GM11168 (cell line): ENCODE measurements around the gene GPRASP2.
"Not testable (repeated sequence)": the region's sequence is repeated elsewhere in the genome, so short reads cannot be mapped to it uniquely, and the experiment has no call there.

Experiments used
- in situ Hi-C: fragments of 300-500 bp; cut with MboI; formaldehyde crosslinking; loops from one replicate; pipeline ENCODE4 v1.12.0; 2022; ENCODE audit warnings: low sequenced_read_pairs; ENCODE audit not compliant: unreplicated experiment

GPRASP2 gene

GRCh38 chrX:102712216-102712966 lies at the start of gene GPRASP2:
Gene GPRASP2, plus strand, starts transcription at chrX:102712448. Its CDS starts 2,422 bp downstream, at chrX:102714870.
- in situ Hi-C loops: no loop called here

GRCh38 chrX:102663820-102664219 lies 48.4 kb upstream of the GPRASP2 start:
- in situ Hi-C loops: not testable (repeated sequence)

GRCh38 chrX:102667034-102667433 lies 45.2 kb upstream of the GPRASP2 start:
- in situ Hi-C loops: not testable (repeated sequence)

GRCh38 chrX:102669526-102669925 lies 42.7 kb upstream of the GPRASP2 start:
- in situ Hi-C loops: no loop called here

GRCh38 chrX:102672856-102673255 lies 39.4 kb upstream of the GPRASP2 start:
- in situ Hi-C loops: no loop called here

- in situ Hi-C loops: not testable (repeated sequence)
These were observed 34.8 kb upstream of the GPRASP2 start for GRCh38 chrX:102677479-102677878.

- in situ Hi-C loops: no loop called here
These were observed 27.3 kb upstream of the GPRASP2 start for GRCh38 chrX:102684772-102685520.

- in situ Hi-C loops: no loop called here
These were observed 17.5 kb upstream of the GPRASP2 start for GRCh38 chrX:102694749-102695148.

- in situ Hi-C loops: no loop called here
These were observed 15.9 kb upstream of the GPRASP2 start for GRCh38 chrX:102696306-102696705.

- in situ Hi-C loops: no loop called here
These were observed 14.8 kb upstream of the GPRASP2 start for GRCh38 chrX:102697494-102697893.

GRCh38 chrX:102708900-102709299 lies 3.3 kb upstream of the GPRASP2 start:
- in situ Hi-C loops: no loop called here

- in situ Hi-C loops: no loop called here
These were observed 404 bp upstream of the GPRASP2 start for GRCh38 chrX:102711872-102712215.

- in situ Hi-C loops: no loop called here
These were observed 855 bp downstream of the GPRASP2 start for GRCh38 chrX:102712981-102713625.

GRCh38 chrX:102714994-102715393 lies 2.7 kb downstream of the GPRASP2 start:
- in situ Hi-C loops: no loop called here

- in situ Hi-C loops: no loop called here
These were observed 3.7 kb downstream of the GPRASP2 start for GRCh38 chrX:102715967-102716366.

- in situ Hi-C loops: no loop called here
These were observed 8.3 kb downstream of the GPRASP2 start, which contains the start of gene GPRASP3 for GRCh38 chrX:102720237-102721168. Gene GPRASP3, plus strand, starts transcription at chrX:102720743. Its CDS starts 28,253 bp downstream, at chrX:102748996.

- in situ Hi-C loops: not testable (repeated sequence)
These were observed 8.9 kb downstream of the GPRASP2 start for GRCh38 chrX:102721169-102721506.

GRCh38 chrX:102723456-102723855 lies 11.2 kb downstream of the GPRASP2 start:
- in situ Hi-C loops: no loop called here

- in situ Hi-C loops: no loop called here
These were observed 15.5 kb downstream of the GPRASP2 start for GRCh38 chrX:102727761-102728160.

GRCh38 chrX:102728646-102729045 lies 16.4 kb downstream of the GPRASP2 start:
- in situ Hi-C loops: no loop called here
